ENCODE measurements around the gene NFAT5.

Gene NFAT5

DNA sequence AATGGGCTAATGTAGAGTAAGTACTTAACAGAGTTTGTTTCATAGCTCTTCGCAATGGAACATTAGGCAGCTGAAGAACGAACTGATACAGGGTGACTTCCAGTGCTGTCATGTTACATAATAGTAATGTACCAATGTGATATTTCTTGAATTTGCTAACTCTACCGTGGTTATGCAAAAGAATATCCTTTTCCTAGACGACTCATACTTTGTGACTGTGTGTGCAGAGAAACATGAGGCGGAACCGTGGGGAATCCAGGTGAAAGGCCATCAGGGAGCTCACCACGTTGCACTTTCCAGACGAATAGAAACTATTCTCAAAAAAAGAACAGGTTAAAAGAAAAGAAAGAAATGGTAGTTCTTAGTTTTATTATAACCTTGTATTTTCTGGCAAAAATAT is 175.8 kb downstream of the NFAT5 start:
- DNase-seq (ENCODE audit: low spot score), result no peak

DNA sequence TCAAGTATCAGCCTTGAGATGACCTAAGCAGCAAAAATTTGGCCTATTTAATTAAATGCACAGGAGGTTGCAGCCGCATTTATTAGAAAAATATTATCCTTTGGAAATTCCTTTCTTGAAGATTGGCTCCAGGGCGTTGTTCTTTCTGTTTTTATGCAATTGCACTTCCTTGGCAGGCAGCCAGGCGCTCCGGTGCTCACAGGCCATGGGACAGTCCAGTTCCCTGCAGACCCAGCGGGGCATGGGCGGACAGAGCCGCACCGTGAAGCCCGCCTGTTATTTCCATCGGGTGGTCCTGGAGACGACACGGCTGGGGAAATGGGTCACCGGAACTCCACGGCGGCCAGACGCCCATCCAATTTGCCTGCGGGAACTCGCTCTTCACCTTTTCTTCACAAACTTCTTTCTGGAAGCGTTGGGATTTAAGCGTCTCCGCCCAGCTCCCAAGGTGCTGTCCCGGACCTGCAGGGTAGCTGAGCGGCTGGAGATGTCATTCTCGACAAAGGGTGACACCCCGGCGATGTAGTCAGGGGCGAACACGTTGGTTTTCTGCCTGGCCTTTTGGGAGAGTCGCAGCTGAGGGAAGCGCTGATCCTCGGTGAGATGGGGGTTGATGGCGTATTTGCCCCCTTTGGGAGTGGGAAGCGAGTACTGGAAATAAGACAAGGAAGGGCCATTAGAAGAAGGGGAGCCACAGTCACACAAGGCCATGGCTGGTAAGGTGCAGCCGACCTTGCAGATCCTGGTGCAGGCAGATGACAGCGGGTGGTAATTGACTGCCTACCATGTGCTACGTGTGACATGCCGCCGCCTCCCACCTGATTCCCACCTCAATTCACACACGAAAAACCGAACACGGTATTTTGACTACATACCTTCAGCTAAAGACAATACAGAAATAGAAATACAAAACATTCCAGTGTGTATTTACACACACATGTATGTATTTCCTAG is 176.5 kb downstream of the NFAT5 start:
- no peak for DNase-seq (ENCODE audit: low spot score)

DNA sequence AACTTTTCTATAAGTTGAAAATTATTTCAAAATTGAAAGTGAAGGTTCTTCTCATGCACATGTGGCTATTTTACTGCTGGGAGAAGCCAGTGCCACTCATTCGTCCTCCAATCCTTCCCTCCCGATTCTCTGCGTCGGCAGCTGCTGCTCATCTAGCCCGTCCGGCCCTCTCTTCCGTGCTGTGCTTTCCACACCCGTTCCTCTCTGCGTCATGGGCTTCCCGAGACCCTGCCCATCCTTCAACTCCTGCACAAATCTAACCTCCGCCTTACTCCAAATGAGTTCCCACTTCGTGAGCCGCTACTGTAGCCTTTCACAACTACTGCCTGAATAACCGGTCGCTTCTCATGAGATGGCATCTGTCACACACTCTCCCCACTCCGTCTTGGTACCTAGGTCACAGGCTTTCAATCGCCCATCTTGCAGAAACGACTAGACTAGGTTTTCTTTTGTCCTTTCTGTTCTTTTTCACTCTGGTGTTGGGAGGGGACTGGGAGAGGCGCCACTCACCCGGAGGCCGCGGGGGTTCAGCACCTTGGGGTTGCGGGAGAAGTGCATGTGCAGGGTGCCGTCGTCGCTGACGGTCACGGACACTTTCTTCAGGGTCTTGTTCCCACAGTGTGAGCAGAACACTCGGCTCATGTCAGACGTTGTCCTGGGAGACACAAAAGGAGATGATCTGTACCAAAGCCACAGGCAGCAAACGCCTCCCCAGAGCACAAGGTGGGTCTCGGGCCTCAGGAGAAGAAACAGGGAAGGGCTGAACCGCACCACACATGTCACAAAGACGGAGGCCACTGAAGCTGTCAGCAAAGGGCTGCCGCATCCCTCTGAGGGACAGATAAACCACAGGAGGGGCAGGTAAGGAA is 178.8 kb downstream of the NFAT5 start:
- no peak for DNase-seq (ENCODE audit: low spot score)

DNA sequence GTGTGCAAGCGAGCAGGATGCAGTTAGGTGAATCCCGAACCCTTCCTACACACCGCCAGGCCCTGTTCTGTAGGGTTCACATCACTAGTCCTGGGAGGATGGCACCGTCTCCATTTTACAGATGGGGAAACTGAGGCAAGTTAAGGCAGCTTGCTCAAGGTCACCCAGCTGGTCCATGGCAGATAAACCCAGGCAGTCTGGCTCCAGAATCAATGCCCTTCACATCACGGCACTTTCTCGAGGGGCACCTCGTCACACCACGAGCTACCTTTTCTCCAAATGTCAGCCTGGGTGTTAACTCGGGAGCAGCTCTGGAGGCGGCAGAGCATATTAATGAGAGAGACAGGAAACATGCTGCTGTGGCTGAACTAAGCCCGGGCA is 179.5 kb downstream of the NFAT5 start:
- DNase-seq (ENCODE audit: low spot score), result no peak

DNA sequence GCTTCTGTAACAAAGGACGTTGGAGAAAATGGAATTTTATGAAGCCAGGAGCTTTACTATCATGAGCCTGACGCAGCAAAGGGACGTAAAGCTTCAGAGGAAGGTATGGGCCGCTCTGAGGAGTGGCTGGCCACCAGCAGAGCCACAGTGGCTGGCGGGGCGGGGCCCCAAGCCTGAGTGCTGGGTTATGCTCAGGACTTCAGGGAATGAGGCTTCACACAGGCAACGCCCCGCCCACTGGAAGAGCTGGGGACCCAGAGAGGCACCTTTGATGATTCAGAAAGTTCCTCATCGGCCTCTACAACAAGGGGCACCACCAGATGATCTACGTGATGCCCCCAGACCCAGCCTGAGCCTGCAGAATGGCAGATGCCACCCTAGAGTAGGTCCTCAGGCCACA is 180.2 kb downstream of the NFAT5 start:
- DNase-seq (ENCODE audit: low spot score), result no peak

DNA sequence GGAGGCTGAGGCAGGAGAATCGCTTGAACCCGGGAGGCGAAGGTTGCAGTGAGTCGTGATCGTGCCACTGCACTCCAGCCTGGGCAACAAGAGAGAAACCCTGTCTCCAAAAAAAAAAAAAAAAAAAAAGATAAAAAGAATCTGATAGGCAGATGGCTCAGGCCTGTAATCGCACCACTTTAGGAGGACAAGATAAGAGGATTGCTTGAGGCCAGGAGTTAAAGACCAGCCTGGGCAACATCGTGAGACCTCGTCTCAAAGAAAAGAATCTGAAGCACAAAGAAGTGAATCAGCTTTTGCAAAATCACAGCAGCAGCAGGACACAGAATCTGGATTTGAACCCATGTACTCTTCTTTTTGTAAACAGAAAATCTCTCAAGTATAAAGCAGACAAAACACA is 181.3 kb downstream of the NFAT5 start:
- DNase-seq (ENCODE audit: low spot score), result no peak

DNA sequence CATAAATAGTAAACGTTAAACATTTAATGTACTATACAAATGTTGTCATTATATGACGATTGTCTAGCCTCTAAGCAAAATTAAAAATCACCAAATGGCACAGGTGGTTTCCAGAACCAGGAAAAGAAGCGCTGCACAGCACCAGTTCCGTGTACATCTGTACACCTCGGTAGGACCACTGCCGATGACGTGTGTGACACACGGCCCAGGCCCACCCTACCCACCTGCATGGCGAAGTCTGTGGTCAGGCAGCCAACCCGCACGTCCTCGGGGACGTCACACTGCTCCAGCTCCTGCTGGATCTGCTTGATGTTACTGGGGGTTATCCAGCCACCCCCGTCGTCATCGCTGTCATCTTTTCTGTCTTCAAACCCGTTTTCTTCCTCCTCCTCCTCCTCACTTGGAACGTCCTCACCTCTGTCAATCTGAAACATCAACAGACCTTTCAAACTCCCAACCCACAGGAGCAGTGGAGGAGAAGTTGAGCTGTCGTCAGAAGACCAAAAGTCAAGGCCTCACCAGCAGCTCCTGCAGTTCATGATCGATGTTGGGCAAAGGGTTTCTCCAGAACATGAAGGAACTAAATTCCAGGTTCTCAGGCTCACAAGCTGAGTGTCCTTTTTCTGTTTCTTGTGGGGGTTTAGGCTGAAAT is 183.1 kb downstream of the NFAT5 start:
- DNase-seq (ENCODE audit: low spot score), result no peak

DNA sequence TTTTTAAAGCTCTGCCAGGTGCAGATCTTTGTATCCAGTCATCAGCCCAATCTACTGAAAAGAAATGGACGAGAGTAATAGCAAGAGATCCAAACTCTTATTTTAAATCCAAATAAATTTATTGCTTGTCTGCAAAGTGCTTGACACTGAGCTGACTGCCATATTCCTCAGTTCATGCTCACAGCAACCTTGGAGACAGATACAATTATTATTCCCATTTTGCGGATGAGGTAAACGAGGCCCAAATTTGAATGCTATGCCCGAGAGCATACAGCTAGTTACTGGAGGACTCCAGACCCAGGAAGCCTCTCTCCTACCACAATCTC is 188.3 kb downstream of the NFAT5 start:
- DNase-seq (ENCODE audit: low spot score), result no peak
